NK-92 (cell line): ENCODE measurements around the gene PLPP7.
"Not testable (repeated sequence)": the region's sequence is repeated elsewhere in the genome, so short reads cannot be mapped to it uniquely, and the experiment has no call there.

Experiments used
- DNase-seq: peaks from one replicate; lab custom pipeline; 2025; ENCODE audit not compliant: unreplicated experiment; lab: John Stamatoyannopoulos, UW

PLPP7 gene

GRCh38 chr9:131324736-131325679 lies 35.5 kb downstream of the PLPP7 start:
- DNase-seq: no peak

GRCh38 chr9:131329241-131329641 lies 39.7 kb downstream of the PLPP7 start:
- DNase-seq: no peak

GRCh38 chr9:131330814-131331600 lies 41.5 kb downstream of the PLPP7 start:
- no peak for DNase-seq

- not testable (repeated sequence) for DNase-seq
Measured at GRCh38 chr9:131331996-131332395, 42.5 kb downstream of the PLPP7 start.

- DNase-seq: no peak
Measured at GRCh38 chr9:131333771-131334628, 44.5 kb downstream of the PLPP7 start.

GRCh38 chr9:131334629-131335367 lies 45.3 kb downstream of the PLPP7 start:
- no peak for DNase-seq

GRCh38 chr9:131335368-131335755 lies 45.8 kb downstream of the PLPP7 start:
- DNase-seq: no peak

- DNase-seq: no peak
Measured at GRCh38 chr9:131337131-131337848, 47.8 kb downstream of the PLPP7 start.

GRCh38 chr9:131339212-131339611 lies 49.7 kb downstream of the PLPP7 start:
- not testable (repeated sequence) for DNase-seq

GRCh38 chr9:131344931-131345535 lies 55.5 kb downstream of the PLPP7 start:
- not testable (repeated sequence) for DNase-seq

- no peak for DNase-seq
Measured at GRCh38 chr9:131346559-131346958, 57.0 kb downstream of the PLPP7 start.

GRCh38 chr9:131347376-131348020 lies 58.0 kb downstream of the PLPP7 start:
- no peak for DNase-seq

GRCh38 chr9:131348631-131349521 lies 59.4 kb downstream of the PLPP7 start:
- no peak for DNase-seq

- DNase-seq: no peak
Measured at GRCh38 chr9:131349522-131349880, 60.0 kb downstream of the PLPP7 start.

GRCh38 chr9:131349881-131350563 lies 60.5 kb downstream of the PLPP7 start:
- DNase-seq: peak; percentile 44

- DNase-seq: not testable (repeated sequence)
Measured at GRCh38 chr9:131356479-131356878, 67.0 kb downstream of the PLPP7 start.

GRCh38 chr9:131358556-131358955 lies 69.0 kb downstream of the PLPP7 start:
- DNase-seq: no peak
